Activated CD8-positive, alpha-beta T cell treated with anti-CD3 and anti-CD28 coated beads, Interleukin-2, amount 10 ng/mL, durations not matched to agents 7 days and 5 days (primary cell): Measurements from ENCODE around the gene DOP1B. TPM values are rescaled to one million over a fixed set of nuclear protein-coding genes. Genes with fewer than 3 reads are reported as not detected.
"Not testable (repeated sequence)": the region's sequence is repeated elsewhere in the genome, so short reads cannot be mapped to it uniquely, and the experiment has no call there.

Source experiments
- ATAC-seq: fragments of 150-1000 bp; cut with Tn5 transposase; one replicate; pipeline ENCODE4 v1.10.0; 2021; ENCODE audit warnings: moderate library complexity
- CTCF ChIA-PET: fragments of 350-600 bp; sonication (Branson Sonifier 250); formaldehyde crosslinking; loops from one replicate; lab custom pipeline; 2021; ENCODE audit warnings: antibody characterized with exemption; lab: Charles Lee
- POLR2A ChIA-PET: fragments of 350-600 bp; sonication (Branson Sonifier 250); formaldehyde crosslinking; loops from one replicate; lab custom pipeline; 2021; ENCODE audit warnings: antibody characterized with exemption; lab: Charles Lee
- DNase-seq: peaks from one replicate; pipeline ENCODE4 v3.0.0-alpha.2; 2020
- H3K27ac Mint-ChIP-seq: one replicate; pipeline ENCODE4 v1.8.0; 2021; ENCODE audit warnings: mild to moderate bottlenecking, mixed read lengths
- H3K27me3 Mint-ChIP-seq: one replicate; pipeline ENCODE4 v1.8.0; 2021; ENCODE audit warnings: low read depth, mixed read lengths
- H3K36me3 Mint-ChIP-seq: one replicate; pipeline ENCODE4 v1.8.0; 2021; ENCODE audit warnings: low read depth, mixed read lengths
- H3K4me1 Mint-ChIP-seq: one replicate; pipeline ENCODE4 v1.8.0; 2021; ENCODE audit warnings: low read depth, mixed read lengths
- H3K4me3 Mint-ChIP-seq: one replicate; pipeline ENCODE4 v1.8.0; 2021; ENCODE audit warnings: mild to moderate bottlenecking, mixed read lengths
- H3K9me3 Mint-ChIP-seq: one replicate; pipeline ENCODE4 v1.8.0; 2022; ENCODE audit warnings: mixed read lengths; ENCODE audit not compliant: insufficient read depth
- total RNA-seq, 2 experiments: library from RNA; stranded (reverse); gene quantifications; one replicate each; pipeline ENCODE4 v1.2.3, GENCODE V29; 2021

Gene DOP1B
- total RNA-seq, 2 experiments from 2014 or later = 30.3 to 30.9 TPM

- ATAC-seq, H3K4me3 Mint-ChIP-seq, H3K27me3 Mint-ChIP-seq, H3K9me3 Mint-ChIP-seq, H3K27ac Mint-ChIP-seq, DNase-seq: not testable (repeated sequence)
- Mint-ChIP-seq H3K4me1 (peaks cover 36% of the 10 kb centered on the region), H3K36me3 (peaks cover 44% of the 10 kb centered on the region)
- ChIA-PET POLR2A (interaction anchor here (0.7 kb wide), 1 partner anchor 16 kb away, joined by 3 read pairs; no protein-coding TSS in a partner anchor), CTCF (interaction anchor here (1.4 to 8.1 kb wide), 5 partner anchors 12 to 181 kb away, joined by 3 to 78 read pairs (median 21); partner anchors contain the start of gene MORC3)
Observed at GRCh38 chr21:36139791-36140190, 16.8 kb upstream of the DOP1B start.

GRCh38 chr21:36141513-36141925, 15.1 kb upstream of the DOP1B start:
- ATAC-seq = peak; percentile 92
- Mint-ChIP-seq H3K9me3 (no peaks in the 10 kb centered on the region), H3K27me3 (no peaks in the 10 kb centered on the region), H3K27ac (peak overlapping the region; percentile 63), H3K36me3 (peaks cover 52% of the 10 kb centered on the region), H3K4me3 (no peak overlapping the region), H3K4me1 (peaks cover 44% of the 10 kb centered on the region)
- peak; percentile 94 for DNase-seq
- ChIA-PET POLR2A (no interaction called here), CTCF (interaction anchor here (0.6 to 8.1 kb wide), 29 partner anchors 9 to 250 kb away, joined by 3 to 78 read pairs (median 4); partner anchors contain the start of genes DOP1B and MORC3)

GRCh38 chr21:36144233-36144632, 12.4 kb upstream of the DOP1B start:
- H3K27ac Mint-ChIP-seq, POLR2A ChIA-PET, DNase-seq, ATAC-seq, H3K27me3 Mint-ChIP-seq, H3K9me3 Mint-ChIP-seq, H3K4me3 Mint-ChIP-seq: not testable (repeated sequence)
- CTCF ChIA-PET = interaction anchor here (1.4 to 8.1 kb wide), 3 partner anchors 7 to 187 kb away, joined by 4 to 78 read pairs (median 56); no protein-coding TSS in a partner anchor
- H3K36me3 Mint-ChIP-seq = peaks cover 48% of the 10 kb centered on the region
- peaks cover 54% of the 10 kb centered on the region for H3K4me1 Mint-ChIP-seq

GRCh38 chr21:36145259-36145658, 11.4 kb upstream of the DOP1B start:
- POLR2A ChIA-PET = interaction anchor here (0.6 to 1.2 kb wide), 3 partner anchors 9 to 175 kb away, joined by 3 to 4 read pairs (median 4); partner anchors contain the start of genes DOP1B and MORC3
- Mint-ChIP-seq H3K27ac (peak overlapping the region; percentile 83), H3K9me3 (no peaks in the 10 kb centered on the region), H3K27me3 (no peaks in the 10 kb centered on the region), H3K36me3 (peaks cover 48% of the 10 kb centered on the region), H3K4me1 (peaks cover 63% of the 10 kb centered on the region), H3K4me3 (no peak overlapping the region)
- ATAC-seq (peak; percentile 59), DNase-seq (peak; percentile 61)
- CTCF ChIA-PET = interaction anchor here (0.9 to 1.8 kb wide), 3 partner anchors 33 to 175 kb away, joined by 3 to 6 read pairs (median 3); partner anchors contain the start of gene MORC3

- DNase-seq (no peak), ATAC-seq (no peak)
- ChIA-PET POLR2A (interaction anchor here (1.3 kb wide), 1 partner anchor 172 kb away, joined by 3 read pairs; the partner anchor contains the start of gene MORC3), CTCF (interaction anchor here (0.6 to 1.8 kb wide), 4 partner anchors 21 to 182 kb away, joined by 3 to 7 read pairs (median 4); no protein-coding TSS in a partner anchor)
- no peak overlapping the region for H3K27ac Mint-ChIP-seq
- H3K9me3 Mint-ChIP-seq = no peaks in the 10 kb centered on the region
- no peaks in the 10 kb centered on the region for H3K27me3 Mint-ChIP-seq
- H3K36me3 Mint-ChIP-seq = peaks cover 34% of the 10 kb centered on the region
- H3K4me3 Mint-ChIP-seq = no peak overlapping the region
- H3K4me1 Mint-ChIP-seq = peaks cover 63% of the 10 kb centered on the region
Observed at GRCh38 chr21:36147911-36148310, 8.7 kb upstream of the DOP1B start.

- Mint-ChIP-seq H3K36me3 (peaks cover 32% of the 10 kb centered on the region), H3K27me3 (no peaks in the 10 kb centered on the region), H3K9me3 (no peaks in the 10 kb centered on the region), H3K4me1 (peaks cover 68% of the 10 kb centered on the region), H3K27ac (no peak overlapping the region), H3K4me3 (no peak overlapping the region)
- ChIA-PET CTCF (interaction anchor here (1.6 to 6.1 kb wide), 6 partner anchors 9 to 171 kb away, joined by 3 to 78 read pairs (median 8); partner anchors contain the start of gene MORC3), POLR2A (interaction anchor here (1.6 kb wide), 1 partner anchor 13 kb away, joined by 8 read pairs; no protein-coding TSS in a partner anchor)
- ATAC-seq = no peak
- no peak for DNase-seq
Observed at GRCh38 chr21:36148886-36149285, 7.7 kb upstream of the DOP1B start.

GRCh38 chr21:36149788-36150711, 6.6 kb upstream of the DOP1B start:
- H3K27me3 Mint-ChIP-seq = no peaks in the 10 kb centered on the region
- H3K36me3 Mint-ChIP-seq = peaks cover 29% of the 10 kb centered on the region
- ATAC-seq = peak; percentile 45
- ChIA-PET CTCF (interaction anchor here (0.9 to 6.1 kb wide), 10 partner anchors 10 to 280 kb away, joined by 3 to 78 read pairs (median 5); partner anchors contain the start of gene MORC3), POLR2A (interaction anchor here (1.6 to 2.1 kb wide), 2 partner anchors 14 to 170 kb away, joined by 8 to 9 read pairs; partner anchors contain the start of gene MORC3)
- H3K9me3 Mint-ChIP-seq = no peaks in the 10 kb centered on the region
- peak overlapping the region; percentile 42 for H3K4me3 Mint-ChIP-seq
- peaks cover 64% of the 10 kb centered on the region for H3K4me1 Mint-ChIP-seq
- peak overlapping the region; percentile 93 for H3K27ac Mint-ChIP-seq
- DNase-seq = no peak

- H3K36me3 Mint-ChIP-seq = peaks cover 19% of the 10 kb centered on the region
- peak overlapping the region; percentile 70 for H3K27ac Mint-ChIP-seq
- H3K4me1 Mint-ChIP-seq = peaks cover 39% of the 10 kb centered on the region
- H3K4me3 Mint-ChIP-seq = peak overlapping the region; percentile 84
- ChIA-PET CTCF (interaction anchor here (2.3 to 5.5 kb wide), 2 partner anchors 15 to 175 kb away, joined by 6 to 26 read pairs; no protein-coding TSS in a partner anchor), POLR2A (interaction anchor here (0.6 to 1.4 kb wide), 5 partner anchors 11 to 164 kb away, joined by 3 to 10 read pairs (median 3); partner anchors contain the start of gene MORC3)
- no peaks in the 10 kb centered on the region for H3K9me3 Mint-ChIP-seq
- ATAC-seq (no peak), DNase-seq (no peak)
- H3K27me3 Mint-ChIP-seq = no peaks in the 10 kb centered on the region
Observed at GRCh38 chr21:36155603-36156338, 853 bp upstream of the DOP1B start.

GRCh38 chr21:36156339-36156814, 247 bp upstream of the DOP1B start:
- peaks cover 33% of the 10 kb centered on the region for H3K4me1 Mint-ChIP-seq
- peak; percentile 100 for DNase-seq
- ChIA-PET CTCF (interaction anchor here (2.3 to 5.5 kb wide), 2 partner anchors 15 to 174 kb away, joined by 6 to 26 read pairs; no protein-coding TSS in a partner anchor), POLR2A (interaction anchor here (1.0 to 1.4 kb wide), 3 partner anchors 11 to 164 kb away, joined by 3 to 10 read pairs (median 4); partner anchors contain the start of gene MORC3)
- H3K27me3 Mint-ChIP-seq = no peaks in the 10 kb centered on the region
- ATAC-seq = peak; percentile 90
- peaks cover 19% of the 10 kb centered on the region for H3K36me3 Mint-ChIP-seq
- H3K27ac Mint-ChIP-seq = peak overlapping the region; percentile 52
- peak overlapping the region; percentile 84 for H3K4me3 Mint-ChIP-seq
- H3K9me3 Mint-ChIP-seq = no peaks in the 10 kb centered on the region

- no peak for ATAC-seq
- POLR2A ChIA-PET = interaction anchor here (0.8 kb wide), 1 partner anchor 24 kb away, joined by 3 read pairs; no protein-coding TSS in a partner anchor
- H3K27me3 Mint-ChIP-seq = no peaks in the 10 kb centered on the region
- peaks cover 20% of the 10 kb centered on the region for H3K36me3 Mint-ChIP-seq
- H3K4me3 Mint-ChIP-seq = no peak overlapping the region
- H3K27ac Mint-ChIP-seq = no peak overlapping the region
- CTCF ChIA-PET = no interaction called here
- peaks cover 38% of the 10 kb centered on the region for H3K4me1 Mint-ChIP-seq
- no peak for DNase-seq
- no peaks in the 10 kb centered on the region for H3K9me3 Mint-ChIP-seq
Observed at GRCh38 chr21:36159356-36159921, 2.8 kb downstream of the DOP1B start.
